NCI-H774 (cell line): ENCODE results near the gene OCRL.
"Not testable (repeated sequence)": the region's sequence is repeated elsewhere in the genome, so short reads cannot be mapped to it uniquely, and the experiment has no call there.

ENCODE experiments used
- DNase-seq: peaks from one replicate; lab custom pipeline; 2025; lab: John Stamatoyannopoulos, UW

The OCRL gene

GRCh38 chrX:129534816-129535578 is 5.1 kb upstream of the OCRL start:
- no peak for DNase-seq

- DNase-seq = no peak
Observed at GRCh38 chrX:129540722-129541184, 694 bp downstream of the OCRL start.

- no peak for DNase-seq
Observed at GRCh38 chrX:129544780-129545179, 4.7 kb downstream of the OCRL start.

- no peak for DNase-seq
Observed at GRCh38 chrX:129545408-129545807, 5.3 kb downstream of the OCRL start.

GRCh38 chrX:129549124-129549523 is 9.1 kb downstream of the OCRL start:
- peak; percentile 13 for DNase-seq

- no peak for DNase-seq
Observed at GRCh38 chrX:129553619-129554288, 13.7 kb downstream of the OCRL start.

- DNase-seq = not testable (repeated sequence)
Observed at GRCh38 chrX:129554816-129555215, 14.8 kb downstream of the OCRL start.

GRCh38 chrX:129556806-129557315 is 16.8 kb downstream of the OCRL start:
- no peak for DNase-seq

GRCh38 chrX:129557844-129558480 is 17.9 kb downstream of the OCRL start:
- no peak for DNase-seq

GRCh38 chrX:129559783-129560182 is 19.7 kb downstream of the OCRL start:
- no peak for DNase-seq

GRCh38 chrX:129561453-129561852 is 21.4 kb downstream of the OCRL start:
- no peak for DNase-seq

- not testable (repeated sequence) for DNase-seq
Observed at GRCh38 chrX:129564345-129564744, 24.3 kb downstream of the OCRL start.

GRCh38 chrX:129565046-129565650 is 25.1 kb downstream of the OCRL start:
- no peak for DNase-seq

GRCh38 chrX:129566073-129566472 is 26.0 kb downstream of the OCRL start:
- DNase-seq = no peak

GRCh38 chrX:129568349-129568748 is 28.3 kb downstream of the OCRL start:
- no peak for DNase-seq

- DNase-seq = no peak
Observed at GRCh38 chrX:129572422-129572821, 32.4 kb downstream of the OCRL start.

- not testable (repeated sequence) for DNase-seq
Observed at GRCh38 chrX:129573652-129574051, 33.6 kb downstream of the OCRL start.

GRCh38 chrX:129574214-129574613 is 34.2 kb downstream of the OCRL start:
- DNase-seq = no peak

- no peak for DNase-seq
Observed at GRCh38 chrX:129576539-129576938, 36.5 kb downstream of the OCRL start.

- no peak for DNase-seq
Observed at GRCh38 chrX:129577473-129577872, 37.4 kb downstream of the OCRL start.

- no peak for DNase-seq
Observed at GRCh38 chrX:129577877-129578276, 37.8 kb downstream of the OCRL start.

GRCh38 chrX:129581904-129582303 is 41.8 kb downstream of the OCRL start:
- no peak for DNase-seq
